Natural killer cell (primary cell): ENCODE measurements around the gene ACTR6. TPM values are rescaled to one million over a fixed set of nuclear protein-coding genes. Genes with fewer than 3 reads are reported as not detected.

Experiments
- ATAC-seq, 3 donors: fragments of 150-1000 bp in 2 of 3; fragments of 200-7000 bp in 1 of 3; cut with Tn5 transposase; 1 replicate in 1 of 3; 2 replicates in 2 of 3; pipeline ENCODE4 v1.10.0; 2021; ENCODE audit warnings: mild to moderate bottlenecking in 2 of 3, moderate library complexity in 2 of 3
- DNase-seq, 2 donors: peaks; one replicate each; pipeline versions ENCODE4 v3.0.0 to v3.0.0-alpha.2; 2013 to 2021; ENCODE audit warnings: mixed read lengths in 1 of 2
- H3K27ac ChIP-seq: one replicate; pipeline ENCODE4 v1.5.1; 2013; ENCODE audit warnings: mild to moderate bottlenecking, low read length
- H3K27me3 ChIP-seq: one replicate; pipeline ENCODE4 v1.6.1; 2013; ENCODE audit warnings: low read length; ENCODE audit not compliant: control insufficient read depth, insufficient read depth
- H3K36me3 ChIP-seq: one replicate; pipeline ENCODE4 v1.6.1; 2013; ENCODE audit warnings: low read length; ENCODE audit not compliant: control insufficient read depth, insufficient read depth
- H3K4me1 ChIP-seq: one replicate; pipeline ENCODE4 v1.6.1; 2013; ENCODE audit warnings: low read length; ENCODE audit not compliant: control insufficient read depth, insufficient read depth
- H3K4me3 ChIP-seq: one replicate; pipeline ENCODE4 v1.5.1; 2013; ENCODE audit warnings: low read length
- H3K9me3 ChIP-seq: one replicate; pipeline ENCODE4 v1.6.1; 2013; ENCODE audit warnings: low read length; ENCODE audit not compliant: control insufficient read depth, insufficient read depth
- H3K27ac Mint-ChIP-seq, 2 donors: one replicate each; pipeline ENCODE4 v1.8.0; 2022; ENCODE audit warnings: mild to moderate bottlenecking in 2 of 2, mixed read lengths in 2 of 2, moderate library complexity in 1 of 2
- H3K27me3 Mint-ChIP-seq, 2 donors: one replicate each; pipeline ENCODE4 v1.8.0; 2022; ENCODE audit warnings: low read depth in 2 of 2, mixed read lengths in 2 of 2
- H3K36me3 Mint-ChIP-seq: one replicate; pipeline ENCODE4 v1.8.0; 2022; ENCODE audit warnings: mixed read lengths
- H3K4me1 Mint-ChIP-seq, 2 donors: one replicate each; pipeline ENCODE4 v1.8.0; 2022; ENCODE audit warnings: mixed read lengths in 2 of 2
- H3K4me3 Mint-ChIP-seq: one replicate; pipeline ENCODE4 v1.8.0; 2022; ENCODE audit warnings: mild to moderate bottlenecking, moderate library complexity, mixed read lengths
- H3K9me3 Mint-ChIP-seq, 2 donors: one replicate each; pipeline ENCODE4 v1.8.0; 2022; ENCODE audit warnings: mixed read lengths in 2 of 2
- WGBS: methylation state at CpG from one replicate; pipeline ENCODE4 v1.1.7; 2013; ENCODE audit warnings: missing lambda C conversion rate; ENCODE audit not compliant: insufficient coverage; 5-methylcytosine and 5-hydroxymethylcytosine counted together
- intact Hi-C: fragments of 100-400 bp; cut with micrococcal nuclease; formaldehyde crosslinking; loops from one replicate; pipeline ENCODE4 v1.14.2; 2022
- total RNA-seq, 4 donors: library from RNA; stranded (reverse); fragments of 120-200 nt in 1 of 4; gene quantifications; one replicate each; pipeline versions ENCODE4 v1.2.3 to v1.2.4, GENCODE V29; 2013 to 2022
- TF ChIP-seq, protein P1 (sequence below): fragments of 200-600 bp; IDR thresholded peaks from one replicate; pipeline ENCODE4 v1.8.0; 2022; ENCODE audit warnings: antibody characterized with exemption

ACTR6 gene
- total RNA-seq, 3 donors from 2014 or later (not counting 1 experiment from before 2014, with no cell fraction given) = 20.4 to 27.5 (median 20.8) TPM

DNA sequence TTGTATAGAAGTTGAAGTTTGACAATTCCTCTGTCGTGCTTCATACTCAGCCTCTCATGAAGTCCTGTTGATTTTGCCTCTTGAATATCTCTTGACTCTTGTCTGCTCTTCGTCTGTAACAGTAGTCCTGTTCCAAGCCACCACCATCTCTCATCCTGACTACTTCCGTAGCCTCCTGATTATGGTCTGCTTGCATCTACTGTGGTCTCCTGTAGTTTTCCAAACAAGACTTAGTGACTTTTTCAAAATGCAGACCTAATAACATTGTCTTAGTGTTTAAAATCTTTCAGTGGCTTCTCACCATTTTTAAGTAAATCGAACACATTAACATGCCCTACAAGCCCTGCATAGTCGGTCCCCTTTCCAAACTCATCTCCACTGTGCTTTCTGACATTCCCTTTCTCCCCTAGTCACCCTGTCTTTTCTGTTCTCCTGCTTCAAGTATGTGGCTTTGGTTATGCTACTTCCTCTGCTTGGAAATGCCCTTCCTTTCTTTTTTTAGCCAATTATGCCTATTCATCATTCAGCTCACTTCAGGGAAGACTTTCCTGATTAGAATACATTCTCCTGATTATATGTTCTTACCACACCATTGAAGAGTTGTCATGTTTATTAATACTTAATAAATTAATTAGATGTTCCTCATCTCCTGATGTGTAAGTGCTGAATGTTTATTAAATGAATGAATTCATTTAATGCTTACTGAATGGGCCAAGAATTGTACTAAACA, 68.4 kb downstream of the ACTR6 start:
- WGBS = 52% methylated on average over 5 of the region's 5 CpGs
- H3K4me1 Mint-ChIP-seq = peaks cover 38 to 55% of the 10 kb centered on the region in 2 donors
- no peaks in the 10 kb centered on the region for H3K36me3 Mint-ChIP-seq
- H3K27ac Mint-ChIP-seq = peak overlapping the region; percentile 96 to 97
- ATAC-seq = no peak
- H3K9me3 ChIP-seq = no peaks in the 10 kb centered on the region
- peaks cover 12% of the 10 kb centered on the region for H3K4me1 ChIP-seq
- no peak overlapping the region for H3K4me3 ChIP-seq
- peak overlapping the region; percentile 99 for H3K4me3 Mint-ChIP-seq
- H3K9me3 Mint-ChIP-seq = no peaks in the 10 kb centered on the region
- no peaks in the 10 kb centered on the region for H3K27me3 ChIP-seq
- H3K27me3 Mint-ChIP-seq = no peaks in the 10 kb centered on the region
- no peak overlapping the region for H3K27ac ChIP-seq
- intact Hi-C loops = no loop called here
- peak in 1 of 2 donors; percentile 6 for DNase-seq
- TF ChIP-seq, protein P1, sequence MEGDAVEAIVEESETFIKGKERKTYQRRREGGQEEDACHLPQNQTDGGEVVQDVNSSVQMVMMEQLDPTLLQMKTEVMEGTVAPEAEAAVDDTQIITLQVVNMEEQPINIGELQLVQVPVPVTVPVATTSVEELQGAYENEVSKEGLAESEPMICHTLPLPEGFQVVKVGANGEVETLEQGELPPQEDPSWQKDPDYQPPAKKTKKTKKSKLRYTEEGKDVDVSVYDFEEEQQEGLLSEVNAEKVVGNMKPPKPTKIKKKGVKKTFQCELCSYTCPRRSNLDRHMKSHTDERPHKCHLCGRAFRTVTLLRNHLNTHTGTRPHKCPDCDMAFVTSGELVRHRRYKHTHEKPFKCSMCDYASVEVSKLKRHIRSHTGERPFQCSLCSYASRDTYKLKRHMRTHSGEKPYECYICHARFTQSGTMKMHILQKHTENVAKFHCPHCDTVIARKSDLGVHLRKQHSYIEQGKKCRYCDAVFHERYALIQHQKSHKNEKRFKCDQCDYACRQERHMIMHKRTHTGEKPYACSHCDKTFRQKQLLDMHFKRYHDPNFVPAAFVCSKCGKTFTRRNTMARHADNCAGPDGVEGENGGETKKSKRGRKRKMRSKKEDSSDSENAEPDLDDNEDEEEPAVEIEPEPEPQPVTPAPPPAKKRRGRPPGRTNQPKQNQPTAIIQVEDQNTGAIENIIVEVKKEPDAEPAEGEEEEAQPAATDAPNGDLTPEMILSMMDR = no peak
- H3K36me3 ChIP-seq = no peaks in the 10 kb centered on the region

DNA sequence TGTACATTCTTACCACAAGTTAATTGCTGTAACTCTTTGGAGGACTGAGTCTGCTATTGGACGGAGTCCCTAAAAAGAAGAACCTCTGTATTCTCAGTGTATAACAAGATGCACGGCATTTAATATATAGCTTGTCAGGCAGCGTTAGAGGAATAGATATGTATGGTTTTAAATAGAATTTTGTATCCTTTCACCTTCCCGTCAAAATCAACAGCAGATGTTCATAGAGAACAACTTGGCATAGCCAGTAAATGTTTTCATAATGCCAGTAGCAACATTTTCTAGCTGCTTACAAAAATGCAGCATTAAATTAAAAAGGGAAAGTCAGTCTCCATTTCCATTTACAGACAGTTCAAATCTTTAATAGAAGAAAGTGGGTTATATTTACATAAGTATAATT, 73.2 kb downstream of the ACTR6 start:
- no peak overlapping the region for H3K27ac Mint-ChIP-seq
- H3K36me3 ChIP-seq = no peaks in the 10 kb centered on the region
- H3K9me3 Mint-ChIP-seq = no peaks in the 10 kb centered on the region
- TF ChIP-seq, protein P1 = no peak
- H3K27me3 Mint-ChIP-seq = no peaks in the 10 kb centered on the region
- no peak overlapping the region for H3K27ac ChIP-seq
- H3K36me3 Mint-ChIP-seq = no peaks in the 10 kb centered on the region
- H3K4me3 Mint-ChIP-seq = no peak overlapping the region
- ATAC-seq (no peak), DNase-seq (no peak)
- H3K27me3 ChIP-seq = no peaks in the 10 kb centered on the region
- H3K9me3 ChIP-seq = no peaks in the 10 kb centered on the region
- WGBS = 100% methylated on average over 1 of the region's 4 CpGs
- intact Hi-C loops = no loop called here
- no peaks in the 10 kb centered on the region for H3K4me1 ChIP-seq
- no peak overlapping the region for H3K4me3 ChIP-seq
- H3K4me1 Mint-ChIP-seq = peaks cover 42 to 48% of the 10 kb centered on the region in 2 donors

Other genes with a start within 250 kb of the ACTR6 start
- not detected for gene ANKS1B, start 215.9 kb upstream of the ACTR6 start, total RNA-seq
- gene BLTP3B, start 57.9 kb upstream of the ACTR6 start, total RNA-seq = 10 to 100 TPM; 30.8 to 42.8 (median 30.9) TPM
- gene DEPDC4, start 66.3 kb downstream of the ACTR6 start, total RNA-seq = under 1 TPM in 1 of 3 donors, not detected in 2; 0.16 TPM
- 10 to 100 TPM; 48.7 to 61.0 (median 56.1) TPM for gene SCYL2, start 66.4 kb downstream of the ACTR6 start, total RNA-seq
- gene SLC17A8, start 156.3 kb downstream of the ACTR6 start, total RNA-seq = not detected